Endothelial cell of umbilical vein (primary cell): ENCODE measurements around the gene TAF10. TPM values are rescaled to one million over a fixed set of nuclear protein-coding genes. Genes with fewer than 3 reads are reported as not detected.

Source experiments
- BruUV-seq: library from RNA; stranded (reverse); fragments of 400-500 nt; replicated peaks from 2 replicates; lab custom pipeline; 2021; lab: Mats Ljungman, UMichigan
- CTCF ChIA-PET: fragments of 300-600, 350-600 bp; sonication (Branson Sonifier 250); formaldehyde crosslinking; loops from one replicate; lab custom pipeline; 2021; ENCODE audit warnings: antibody characterized with exemption, inconsistent platforms; lab: Charles Lee
- POLR2A ChIA-PET: fragments of 300-600, 350-600 bp; sonication (Branson Sonifier 250); formaldehyde crosslinking; loops from one replicate; lab custom pipeline; 2021; ENCODE audit warnings: antibody characterized with exemption, inconsistent platforms; lab: Charles Lee
- DNase-seq: peaks from one replicate; pipeline ENCODE4 v3.0.0-alpha.2; 2011; ENCODE audit warnings: low read depth, low spot score
- FAIRE-seq: peaks from 2 replicates; lab custom pipeline; 2011; peaks lifted over from hg19 to GRCh38; lab: Jason Lieb, UNC
- H2AFZ ChIP-seq: 2 replicates; pipeline ENCODE4 v1.6.0; 2012; ENCODE audit warnings: low read depth, low read length, control low read depth, inconsistent platforms
- H3K27ac ChIP-seq: 2 replicates; pipeline ENCODE4 v1.5.1; 2011; ENCODE audit warnings: low read depth, mild to moderate bottlenecking, control low read depth, low read length, moderate library complexity; ENCODE audit not compliant: insufficient read depth
- H3K27me3 ChIP-seq, 2 experiments: 2 replicates each; pipeline versions ENCODE4 v1.6.0 to v1.6.1; 2011; ENCODE audit warnings: low read length in 2 of 2, mixed read lengths in 1 of 2; ENCODE audit not compliant: control insufficient read depth in 2 of 2, insufficient read depth in 2 of 2
- H3K36me3 ChIP-seq, 2 experiments: 2 replicates in 1 of 2; 3 replicates in 1 of 2; pipeline ENCODE4 v1.5.1; 2011; ENCODE audit warnings: low read length in 2 of 2, mild to moderate bottlenecking in 1 of 2, moderate library complexity in 1 of 2; ENCODE audit not compliant: control insufficient read depth in 2 of 2, insufficient read depth in 2 of 2; ENCODE audit errors: extremely low read depth in 1 of 2
- H3K4me1 ChIP-seq: 3 replicates; pipeline ENCODE4 v1.5.1; 2011; ENCODE audit warnings: mild to moderate bottlenecking, low read length; ENCODE audit not compliant: control insufficient read depth, insufficient read depth; ENCODE audit errors: extremely low read depth
- H3K4me2 ChIP-seq: 2 replicates; pipeline ENCODE4 v1.6.1; 2011; ENCODE audit warnings: low read length, control low read depth, mixed read lengths; ENCODE audit not compliant: insufficient read depth
- H3K4me3 ChIP-seq, 3 experiments: fragments of 200-600 bp in 1 of 3; sonication (generic), shearing (Covaris generic) in 1 of 3; replicated peaks in 1 of 3; 2 replicates each; pipeline ENCODE4 v1.5.1; 2011 to 2016; ENCODE audit warnings: control low read depth in 3 of 3, low read length in 3 of 3, mild to moderate bottlenecking in 2 of 3, inconsistent platforms in 1 of 3, low read depth in 1 of 3, moderate library complexity in 1 of 3; ENCODE audit not compliant: insufficient read depth in 1 of 3
- H3K79me2 ChIP-seq: 2 replicates; pipeline ENCODE4 v1.6.0; 2012; ENCODE audit warnings: low read length, inconsistent platforms; ENCODE audit not compliant: control insufficient read depth, insufficient read depth
- H3K9ac ChIP-seq: replicated peaks from 2 replicates; pipeline ENCODE3; 2011; ENCODE audit warnings: low read length, control low read depth; ENCODE audit not compliant: insufficient read depth; ENCODE audit errors: extremely low read depth
- H3K9me1 ChIP-seq: replicated peaks from 3 replicates; pipeline ENCODE4 v1.6.0; 2011; ENCODE audit warnings: mild to moderate bottlenecking, low read length; ENCODE audit not compliant: control insufficient read depth, insufficient read depth; ENCODE audit errors: extremely low read depth
- H3K9me3 ChIP-seq: replicated peaks from 2 replicates; pipeline ENCODE4 v1.5.1; 2012; ENCODE audit warnings: low read length, inconsistent platforms; ENCODE audit not compliant: control insufficient read depth, insufficient read depth
- H4K20me1 ChIP-seq: replicated peaks from 2 replicates; pipeline ENCODE3; 2011; ENCODE audit warnings: mild to moderate bottlenecking, low read length; ENCODE audit not compliant: control insufficient read depth, insufficient read depth; ENCODE audit errors: extremely low read depth
- EZH2 ChIP-seq: IDR thresholded peaks from 2 replicates; pipeline ENCODE4 v1.6.1; 2012; ENCODE audit warnings: borderline replicate concordance, low read depth, mild to moderate bottlenecking, moderate library complexity, low read length, inconsistent platforms; ENCODE audit not compliant: severe bottlenecking
- FOS ChIP-seq: IDR thresholded peaks from 2 replicates; pipeline ENCODE4 v1.6.1; 2011; ENCODE audit warnings: mild to moderate bottlenecking, low read length, moderate library complexity, borderline replicate concordance; ENCODE audit not compliant: insufficient read depth
- GATA2 ChIP-seq: IDR thresholded peaks from 2 replicates; pipeline ENCODE4 v1.7.0; 2011; ENCODE audit warnings: low read depth, mild to moderate bottlenecking, moderate library complexity, mixed read lengths, low read length; ENCODE audit not compliant: insufficient read length, insufficient read depth
- JUN ChIP-seq: IDR thresholded peaks from 2 replicates; pipeline ENCODE4 v1.6.1; 2011; ENCODE audit warnings: borderline replicate concordance, low read depth; ENCODE audit not compliant: insufficient read length, insufficient read depth
- MYC ChIP-seq: IDR thresholded peaks from one replicate; pipeline ENCODE4 v1.6.1; 2011; ENCODE audit warnings: mild to moderate bottlenecking, low read depth, low read length
- POLR2A ChIP-seq: IDR thresholded peaks from 2 replicates; pipeline ENCODE4 v1.6.1; 2012; ENCODE audit warnings: low read depth, mild to moderate bottlenecking, control low read depth, low read length
- POLR2AphosphoS5 ChIP-seq: IDR thresholded peaks from 2 replicates; pipeline ENCODE4 v1.6.1; 2012; ENCODE audit warnings: low read depth, mild to moderate bottlenecking, control low read depth, low read length, moderate library complexity; ENCODE audit not compliant: insufficient read depth
- dilution Hi-C: fragments of 300-500 bp; cut with MboI; formaldehyde crosslinking; loops from one replicate; pipeline ENCODE4 v1.15.0; 2019; ENCODE audit warnings: low sequenced_read_pairs; ENCODE audit not compliant: extremely low pct_ligation_motif_present
- intact Hi-C: fragments of 100-400 bp; cut with micrococcal nuclease; formaldehyde crosslinking; loops from one replicate; pipeline ENCODE4 v1.10.0; 2022
- polyA plus RNA-seq, 4 experiments: library from polyadenylated mRNA; depleted of rRNA in 3 of 4; stranded (reverse) in 3 of 4; unstranded in 1 of 4; fragments of >200 nt; gene quantifications; 2 replicates each; pipeline versions ENCODE4 v1.2.1 to v1.2.3, GENCODE V29; 2011 to 2012; ENCODE audit warnings: missing spikeins in 1 of 4
- total RNA-seq: library from RNA; stranded (reverse); gene quantifications from 2 replicates; pipeline ENCODE4 v1.2.3, GENCODE V29; 2021
- TF ChIP-seq, protein P1 (sequence below): IDR thresholded peaks from 2 replicates; pipeline ENCODE4 v1.6.1; 2011; ENCODE audit not compliant: insufficient read depth, insufficient read length
- TF ChIP-seq, protein P2 (sequence below), 2 donors: IDR thresholded peaks; 1 replicate in 1 of 2; 2 replicates in 1 of 2; pipeline ENCODE4 v1.5.1; 2011; ENCODE audit warnings: low read length in 2 of 2, mild to moderate bottlenecking in 2 of 2, moderate library complexity in 2 of 2, control low read depth in 1 of 2, inconsistent platforms in 1 of 2, low read depth in 1 of 2; ENCODE audit not compliant: insufficient read depth in 1 of 2; ENCODE audit errors: extremely low read depth in 1 of 2

Gene TAF10
- total and polyA plus RNA-seq, 2 donors (not counting 3 experiments of a cell fraction or from before 2014, with no cell fraction given): 86.2 to 149 TPM

GRCh38 chr11:6655790-6656583, 44.0 kb upstream of the TAF10 start, which contains the start of gene DCHS1:
TSS of gene DCHS1 (minus strand) at chr11:6655809. CDS start at chr11:6641613, 14,196 bp downstream.
- peak within 1 kb of the TSS; percentile 35 to 59 (median 44) for H3K4me3 ChIP-seq
- DNase-seq: no peak
- intact Hi-C loops: loop anchor here (1.0 to 2.0 kb wide), 2 partner anchors 10 to 19 kb away; no protein-coding TSS in a partner anchor
- peak within 1 kb of the TSS; percentile 89 for H2AFZ ChIP-seq
- no peak for FAIRE-seq
- peaks cover 2% of the 10 kb centered on the region for H3K79me2 ChIP-seq
- no peaks in the 10 kb centered on the region for H4K20me1 ChIP-seq
- peak within 1 kb of the TSS; percentile 70 for H3K9ac ChIP-seq
- TF ChIP-seq, protein P1, sequence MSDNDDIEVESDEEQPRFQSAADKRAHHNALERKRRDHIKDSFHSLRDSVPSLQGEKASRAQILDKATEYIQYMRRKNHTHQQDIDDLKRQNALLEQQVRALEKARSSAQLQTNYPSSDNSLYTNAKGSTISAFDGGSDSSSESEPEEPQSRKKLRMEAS: no peak
- TF ChIP-seq MYC (no peak), JUN (no peak), POLR2AphosphoS5 (peak; percentile 16), GATA2 (no peak), POLR2A (peak; percentile 40), FOS (no peak), EZH2 (no peak)
- TF ChIP-seq, protein P2, sequence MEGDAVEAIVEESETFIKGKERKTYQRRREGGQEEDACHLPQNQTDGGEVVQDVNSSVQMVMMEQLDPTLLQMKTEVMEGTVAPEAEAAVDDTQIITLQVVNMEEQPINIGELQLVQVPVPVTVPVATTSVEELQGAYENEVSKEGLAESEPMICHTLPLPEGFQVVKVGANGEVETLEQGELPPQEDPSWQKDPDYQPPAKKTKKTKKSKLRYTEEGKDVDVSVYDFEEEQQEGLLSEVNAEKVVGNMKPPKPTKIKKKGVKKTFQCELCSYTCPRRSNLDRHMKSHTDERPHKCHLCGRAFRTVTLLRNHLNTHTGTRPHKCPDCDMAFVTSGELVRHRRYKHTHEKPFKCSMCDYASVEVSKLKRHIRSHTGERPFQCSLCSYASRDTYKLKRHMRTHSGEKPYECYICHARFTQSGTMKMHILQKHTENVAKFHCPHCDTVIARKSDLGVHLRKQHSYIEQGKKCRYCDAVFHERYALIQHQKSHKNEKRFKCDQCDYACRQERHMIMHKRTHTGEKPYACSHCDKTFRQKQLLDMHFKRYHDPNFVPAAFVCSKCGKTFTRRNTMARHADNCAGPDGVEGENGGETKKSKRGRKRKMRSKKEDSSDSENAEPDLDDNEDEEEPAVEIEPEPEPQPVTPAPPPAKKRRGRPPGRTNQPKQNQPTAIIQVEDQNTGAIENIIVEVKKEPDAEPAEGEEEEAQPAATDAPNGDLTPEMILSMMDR (IDR thresholded peaks at IDR 0.05; ENCODE audit: extremely low read depth in 1 of 2, insufficient read depth in 1 of 2, low read depth in 1 of 2, low read length in 2 of 2): no peak
- dilution Hi-C loops: no loop called here
- TSS peak; percentile 76 for BruUV-seq
- H3K27me3 ChIP-seq: no peaks in the 10 kb centered on the region
- peaks cover 15% of the 10 kb centered on the region for H3K4me1 ChIP-seq
- ChIA-PET CTCF (interaction anchor here (0.7 to 1.9 kb wide), 6 partner anchors 11 to 125 kb away, joined by 3 to 11 read pairs (median 4); partner anchors contain the start of gene MRPL17), POLR2A (no interaction called here)
- no peaks in the 10 kb centered on the region for H3K9me1 ChIP-seq
- peak within 1 kb of the TSS; percentile 36 for H3K27ac ChIP-seq
- no peaks in the 10 kb centered on the region for H3K9me3 ChIP-seq
- H3K4me2 ChIP-seq: peak within 1 kb of the TSS; percentile 51
- H3K36me3 ChIP-seq: no peaks in the 10 kb centered on the region
